ENCODE data around the gene SUCLG2. TPM values are rescaled to one million over a fixed set of nuclear protein-coding genes. Genes with fewer than 3 reads are reported as not detected.

Gene SUCLG2
- total RNA-seq (2022; extraction: Qiagen RNA extraction) = 32.3 to 46.9 TPM (median 37.9 TPM) in 5 replicates

GRCh38 chr3:67654099-67654843 is at the start of gene SUCLG2:
Gene SUCLG2 (minus strand): TSS chr3:67654612. CDS start chr3:67654586, 26 bp downstream.

All from A549 treated with AZD2906 at 1 μM for 4 hours (cell line).